Uterus (tissue), 4 donors: ENCODE measurements around the gene FAM171A2. TPM values are rescaled to one million over a fixed set of nuclear protein-coding genes. Genes with fewer than 3 reads are reported as not detected.

Source experiments
- DNase-seq, 2 donors: peaks; one replicate each; pipeline ENCODE4 v3.0.0-alpha.2; 2019 to 2020
- H3K27ac ChIP-seq, 2 donors: fragments of 200-600 bp; sonication (generic); 1 replicate in 1 of 2; 2 replicates in 1 of 2; pipeline ENCODE4 v1.5.1; 2016 to 2018
- H3K27me3 ChIP-seq, 2 donors: fragments of 200-600 bp; sonication (generic); one replicate each; pipeline ENCODE4 v1.5.1; 2018 to 2019; ENCODE audit warnings: control low read depth in 1 of 2
- H3K36me3 ChIP-seq, 2 donors: fragments of 200-600 bp; sonication (generic); one replicate each; pipeline ENCODE4 v1.5.1; 2019; ENCODE audit warnings: control low read depth in 1 of 2
- H3K4me1 ChIP-seq, 2 donors: fragments of 200-600 bp; sonication (generic); one replicate each; pipeline ENCODE4 v1.5.1; 2018 to 2019; ENCODE audit warnings: control low read depth in 1 of 2
- H3K4me3 ChIP-seq, 2 donors: fragments of 200-600 bp; sonication (generic); 1 replicate in 1 of 2; 2 replicates in 1 of 2; pipeline ENCODE4 v1.5.1; 2018 to 2019; ENCODE audit warnings: mild to moderate bottlenecking in 1 of 2
- H3K9me3 ChIP-seq, 2 donors: fragments of 200-600 bp; sonication (generic); one replicate each; pipeline ENCODE4 v1.5.1; 2019; ENCODE audit warnings: control low read depth in 1 of 2
- CTCF ChIP-seq, 4 experiments: fragments of 200-600 bp in 2 of 4; fragments of 450-650 bp in 2 of 4; sonication (generic) in 2 of 4; IDR thresholded peaks; one replicate each; pipeline ENCODE4 v1.5.1; 2016 to 2019; ENCODE audit warnings: antibody characterized with exemption in 4 of 4, mild to moderate bottlenecking in 2 of 4, moderate library complexity in 1 of 4
- POLR2A ChIP-seq, 2 donors: fragments of 450-650 bp; IDR thresholded peaks; one replicate each; pipeline ENCODE4 v1.6.1; 2016; ENCODE audit warnings: antibody characterized with exemption in 2 of 2, mild to moderate bottlenecking in 1 of 2, moderate library complexity in 1 of 2
- intact Hi-C: fragments of 100-400 bp; cut with DNase I; formaldehyde crosslinking; loops from one replicate; pipeline ENCODE4 v1.15.1; 2023; ENCODE audit warnings: low total_unique reads
- total RNA-seq, 4 donors: library from RNA; depleted of rRNA in 3 of 4; stranded (reverse); fragments of >200 nt in 3 of 4; gene quantifications; one replicate each; pipeline versions ENCODE4 v1.1.0 to v1.2.4, GENCODE V29; 2014 to 2023
- donor health status: DM: yes; HTN: yes; CAD: no.

The FAM171A2 gene
- total RNA-seq, 4 donors from 2014 or later: 0.77 to 32.1 (median 14.2) TPM

GRCh38 chr17:44323359-44324091 lies 40.1 kb downstream of the FAM171A2 start:
- peak overlapping the region in 1 of 2 donors; percentile 92 for H3K27ac ChIP-seq
- H3K4me1 ChIP-seq: peaks cover 0 to 8% of the 10 kb centered on the region in 2 donors
- peak overlapping the region; percentile 85 to 93 for H3K4me3 ChIP-seq
- no peak for TF ChIP-seq CTCF (IDR thresholded peaks at IDR 0.05)
- no peak for TF ChIP-seq POLR2A (IDR thresholded peaks at IDR 0.05)
- H3K9me3 ChIP-seq: no peaks in the 10 kb centered on the region
- H3K27me3 ChIP-seq: no peaks in the 10 kb centered on the region
- intact Hi-C loops: no loop called here
- DNase-seq: no peak
- H3K36me3 ChIP-seq: no peaks in the 10 kb centered on the region

- intact Hi-C loops: no loop called here
- H3K4me3 ChIP-seq: no peak overlapping the region
- no peak for DNase-seq
Measured at GRCh38 chr17:44322236-44322895, 41.3 kb downstream of the FAM171A2 start.

GRCh38 chr17:44321246-44322120 lies 42.2 kb downstream of the FAM171A2 start:
- no peaks in the 10 kb centered on the region for H3K36me3 ChIP-seq
- intact Hi-C loops: no loop called here

More at GRCh38 chr17:44322236-44322895, 41.3 kb downstream of the FAM171A2 start:
- no peaks in the 10 kb centered on the region for H3K36me3 ChIP-seq
- H3K4me1 ChIP-seq: peaks cover 0 to 8% of the 10 kb centered on the region in 2 donors
- TF ChIP-seq CTCF (IDR thresholded peaks at IDR 0.05) (no peak), POLR2A (IDR thresholded peaks at IDR 0.05) (no peak)
- no peak overlapping the region for H3K27ac ChIP-seq
- no peaks in the 10 kb centered on the region for H3K9me3 ChIP-seq
- peaks cover 0 to 2% of the 10 kb centered on the region in 2 donors for H3K27me3 ChIP-seq

GRCh38 chr17:44320066-44320465 lies 43.6 kb downstream of the FAM171A2 start:
- no peak for DNase-seq
- Histone ChIP-seq H3K27me3 (peaks cover 9 to 21% of the 10 kb centered on the region in 2 donors), H3K4me3 (no peak overlapping the region), H3K36me3 (no peaks in the 10 kb centered on the region), H3K27ac (no peak overlapping the region), H3K9me3 (no peaks in the 10 kb centered on the region), H3K4me1 (peaks cover 0 to 8% of the 10 kb centered on the region in 2 donors)
- intact Hi-C loops: no loop called here
- TF ChIP-seq POLR2A (IDR thresholded peaks at IDR 0.05) (no peak), CTCF (IDR thresholded peaks at IDR 0.05) (no peak)

More at GRCh38 chr17:44321246-44322120, 42.2 kb downstream of the FAM171A2 start:
- H3K4me3 ChIP-seq: no peak overlapping the region
- TF ChIP-seq CTCF (IDR thresholded peaks at IDR 0.05): no peak
- no peak for TF ChIP-seq POLR2A (IDR thresholded peaks at IDR 0.05)
- peaks cover under 1 to 11% of the 10 kb centered on the region in 2 donors for H3K27me3 ChIP-seq
- H3K9me3 ChIP-seq: no peaks in the 10 kb centered on the region
- H3K4me1 ChIP-seq: peaks cover 0 to 8% of the 10 kb centered on the region in 2 donors
- no peak for DNase-seq
- no peak overlapping the region for H3K27ac ChIP-seq
